ENCODE results near the gene VSIR. TPM values are rescaled to one million over a fixed set of nuclear protein-coding genes. Genes with fewer than 3 reads are reported as not detected.

VSIR gene
- total RNA-seq, 4 donors from 2014 or later, result 54.1 to 120 (median 84.7) TPM

GRCh38 chr10:71765906-71766716, 7.2 kb downstream of the VSIR start:
- no peak for TF ChIP-seq CTCF (IDR thresholded peaks at IDR 0.05; ENCODE audit: low read depth)

GRCh38 chr10:71765176-71765904, 8.0 kb downstream of the VSIR start:
- no peak for TF ChIP-seq CTCF (IDR thresholded peaks at IDR 0.05; ENCODE audit: low read depth)

DNA sequence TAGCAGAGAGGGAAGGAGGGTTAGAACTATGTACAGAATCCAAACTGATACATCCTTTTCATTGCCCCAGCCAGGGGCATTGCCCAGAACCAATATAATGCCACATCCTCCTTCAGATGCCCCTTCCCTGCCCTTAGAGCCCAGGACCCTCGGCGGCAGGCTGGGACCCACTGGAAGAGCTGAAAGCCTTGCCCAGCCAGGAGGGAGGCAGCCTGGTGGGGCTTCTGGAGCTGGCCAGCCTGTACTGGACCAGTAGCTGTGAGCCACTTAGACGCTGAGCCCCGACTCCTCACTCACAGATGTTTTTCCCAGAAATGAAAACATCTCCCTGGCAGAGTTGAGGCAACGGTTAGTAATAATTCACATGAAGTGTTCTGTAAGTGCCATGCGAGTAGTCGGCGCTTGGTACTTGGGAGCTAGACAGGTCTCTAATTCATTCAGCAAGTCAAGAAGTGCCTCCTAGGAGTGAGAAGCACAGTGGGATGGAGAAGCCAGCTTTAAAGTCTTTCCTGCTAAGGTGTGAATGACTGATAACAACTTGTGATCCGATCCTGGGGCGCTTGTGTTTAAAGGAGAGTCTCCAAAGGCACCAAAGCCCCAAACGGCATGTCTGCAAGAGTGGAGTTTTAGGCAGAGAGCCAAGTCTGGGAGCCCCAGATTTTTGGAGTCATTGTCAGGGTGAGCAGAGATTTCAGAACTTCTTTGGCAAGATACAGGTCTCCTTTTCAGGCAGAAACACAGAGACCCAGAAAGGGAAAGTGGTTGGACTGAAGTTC, 9.8 kb downstream of the VSIR start:
- no peak for TF ChIP-seq CTCF (IDR thresholded peaks at IDR 0.05; ENCODE audit: low read depth)

DNA sequence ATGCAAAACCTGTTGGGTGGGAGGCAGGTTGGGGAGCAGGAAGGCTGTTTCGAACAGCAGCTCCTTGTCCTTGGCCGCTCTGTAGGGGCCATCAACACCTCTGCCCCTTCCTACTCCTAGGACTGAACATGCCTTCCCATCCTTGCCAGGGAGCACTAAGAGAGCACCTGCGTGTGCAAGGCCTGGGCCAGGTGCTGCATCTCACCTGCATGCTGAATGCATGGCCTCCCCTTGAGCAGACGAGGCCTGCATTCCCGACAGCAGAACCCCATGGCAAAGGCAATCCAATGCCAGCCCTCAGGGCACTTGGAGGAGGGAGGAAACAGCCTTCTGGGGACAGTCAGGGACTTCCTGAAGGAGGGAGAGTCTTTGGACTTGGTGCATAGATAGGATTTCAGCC, 11.0 kb downstream of the VSIR start:
- TF ChIP-seq CTCF (IDR thresholded peaks at IDR 0.05; ENCODE audit: low read depth), result no peak

GRCh38 chr10:71761541-71762113, 11.7 kb downstream of the VSIR start:
- no peak for TF ChIP-seq CTCF (IDR thresholded peaks at IDR 0.05; ENCODE audit: low read depth)

DNA sequence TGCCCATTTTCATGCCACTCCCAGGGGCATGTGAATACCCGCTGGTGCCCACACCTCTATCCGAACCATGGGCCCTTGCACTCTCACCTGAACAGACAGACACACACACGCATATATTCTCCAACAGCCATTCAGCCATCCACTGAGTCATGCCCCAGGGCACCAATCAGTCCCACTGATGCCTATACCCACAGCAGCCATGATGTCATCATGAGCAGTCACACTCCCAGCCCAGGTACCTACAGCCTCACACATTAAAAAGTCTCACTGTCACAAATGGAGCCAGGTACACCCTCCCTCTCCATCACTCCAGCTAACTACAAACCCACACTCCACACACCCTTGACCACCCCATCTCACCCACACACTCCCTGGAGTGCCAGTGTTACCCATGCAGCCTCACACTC, 12.2 kb downstream of the VSIR start:
- TF ChIP-seq CTCF (IDR thresholded peaks at IDR 0.05; ENCODE audit: low read depth), result no peak

Measured in subcutaneous adipose tissue (tissue), 4 donors.